ELF-1 (cell line): ENCODE results near the gene ACAN.

Source experiments
- DNase-seq: peaks from one replicate; pipeline ENCODE4 v3.0.0-alpha.2; 2016; ENCODE audit warnings: low read depth, low spot score

Gene ACAN

GRCh38 chr15:88842156-88842555, 38.9 kb downstream of the ACAN start:
- no peak for DNase-seq

- no peak for DNase-seq
Observed at GRCh38 chr15:88843334-88843733, 40.1 kb downstream of the ACAN start.

GRCh38 chr15:88844749-88845386, 41.6 kb downstream of the ACAN start:
- no peak for DNase-seq

GRCh38 chr15:88845616-88846015, 42.4 kb downstream of the ACAN start:
- no peak for DNase-seq

GRCh38 chr15:88847144-88847543, 43.9 kb downstream of the ACAN start:
- no peak for DNase-seq

- no peak for DNase-seq
Observed at GRCh38 chr15:88848203-88848602, 45.0 kb downstream of the ACAN start.

GRCh38 chr15:88849376-88850072, 46.3 kb downstream of the ACAN start:
- no peak for DNase-seq

GRCh38 chr15:88852476-88852875, 49.2 kb downstream of the ACAN start:
- no peak for DNase-seq

GRCh38 chr15:88858934-88859333, 55.7 kb downstream of the ACAN start:
- no peak for DNase-seq

- DNase-seq: no peak
Observed at GRCh38 chr15:88859550-88859949, 56.3 kb downstream of the ACAN start.

- no peak for DNase-seq
Observed at GRCh38 chr15:88860212-88860611, 57.0 kb downstream of the ACAN start.

GRCh38 chr15:88863412-88863811, 60.2 kb downstream of the ACAN start:
- no peak for DNase-seq

- DNase-seq: no peak
Observed at GRCh38 chr15:88864861-88865497, 61.7 kb downstream of the ACAN start.

- peak; percentile 20 for DNase-seq
Observed at GRCh38 chr15:88865498-88866099, 62.4 kb downstream of the ACAN start.

- no peak for DNase-seq
Observed at GRCh38 chr15:88866295-88866881, 63.2 kb downstream of the ACAN start.

GRCh38 chr15:88871313-88871712, 68.1 kb downstream of the ACAN start:
- DNase-seq: no peak

GRCh38 chr15:88872106-88872505, 68.9 kb downstream of the ACAN start:
- DNase-seq: no peak

- DNase-seq: no peak
Observed at GRCh38 chr15:88872706-88873105, 69.5 kb downstream of the ACAN start.

- no peak for DNase-seq
Observed at GRCh38 chr15:88873786-88874185, 70.5 kb downstream of the ACAN start.

- DNase-seq: no peak
Observed at GRCh38 chr15:88874275-88874674, 71.0 kb downstream of the ACAN start.

GRCh38 chr15:88874684-88875083, 71.4 kb downstream of the ACAN start:
- no peak for DNase-seq

- DNase-seq: no peak
Observed at GRCh38 chr15:88876573-88876972, 73.3 kb downstream of the ACAN start.
